ENCODE measurements around the gene RAF1.
"Not testable (repeated sequence)": the region's sequence is repeated elsewhere in the genome, so short reads cannot be mapped to it uniquely, and the experiment has no call there.

RAF1 gene

GRCh38 chr3:12556690-12557472 lies 107.0 kb downstream of the RAF1 start, which contains the start of gene MKRN2:
MKRN2 (plus strand) TSS chr3:12557087; CDS start chr3:12557151, 64 bp downstream.
- H3K27me3 ChIP-seq (replicated peaks; ENCODE audit: control insufficient read depth, insufficient read depth, low read length, poor library complexity, severe bottlenecking), result peaks cover 8% of the 10 kb centered on the region
- peak; percentile 64 to 75 (median 68) for DNase-seq
- peak within 1 kb of the TSS; percentile 85 for H3K27ac ChIP-seq (ENCODE audit: insufficient read depth, low read length, poor library complexity, severe bottlenecking)
- H3K4me3 ChIP-seq (ENCODE audit: insufficient read depth, low read depth, low read length, poor library complexity, severe bottlenecking), result peak within 1 kb of the TSS; percentile 81
- peaks cover 30% of the 10 kb centered on the region for H3K4me1 ChIP-seq (ENCODE audit: control insufficient read depth, insufficient read depth, low read length, poor library complexity, severe bottlenecking)
- no peaks in the 10 kb centered on the region for H3K36me3 ChIP-seq (ENCODE audit: control insufficient read depth, insufficient read depth, low read length)
- no peaks in the 10 kb centered on the region for H3K9me3 ChIP-seq (ENCODE audit: control insufficient read depth, low read length)

GRCh38 chr3:12556314-12556689 lies 107.6 kb downstream of the RAF1 start:
- Histone ChIP-seq H3K4me1 (ENCODE audit: control insufficient read depth, insufficient read depth, low read length, poor library complexity, severe bottlenecking) (peaks cover 30% of the 10 kb centered on the region), H3K9me3 (ENCODE audit: control insufficient read depth, low read length) (no peaks in the 10 kb centered on the region), H3K27me3 (replicated peaks; ENCODE audit: control insufficient read depth, insufficient read depth, low read length, poor library complexity, severe bottlenecking) (peaks cover 8% of the 10 kb centered on the region), H3K27ac (ENCODE audit: insufficient read depth, low read length, poor library complexity, severe bottlenecking) (peak overlapping the region; percentile 27), H3K4me3 (ENCODE audit: insufficient read depth, low read depth, low read length, poor library complexity, severe bottlenecking) (peak overlapping the region; percentile 81), H3K36me3 (ENCODE audit: control insufficient read depth, insufficient read depth, low read length) (no peaks in the 10 kb centered on the region)
- DNase-seq, result no peak

GRCh38 chr3:12553921-12554391 lies 110.0 kb downstream of the RAF1 start:
- H3K9me3 ChIP-seq (ENCODE audit: control insufficient read depth, low read length), result no peaks in the 10 kb centered on the region
- H3K27me3 ChIP-seq (replicated peaks; ENCODE audit: control insufficient read depth, insufficient read depth, low read length, poor library complexity, severe bottlenecking), result peaks cover 8% of the 10 kb centered on the region
- peak overlapping the region; percentile 48 for H3K4me3 ChIP-seq (ENCODE audit: insufficient read depth, low read depth, low read length, poor library complexity, severe bottlenecking)
- H3K27ac ChIP-seq (ENCODE audit: insufficient read depth, low read length, poor library complexity, severe bottlenecking), result no peak overlapping the region
- H3K4me1 ChIP-seq (ENCODE audit: control insufficient read depth, insufficient read depth, low read length, poor library complexity, severe bottlenecking), result peaks cover 24% of the 10 kb centered on the region
- DNase-seq, result no peak
- no peaks in the 10 kb centered on the region for H3K36me3 ChIP-seq (ENCODE audit: control insufficient read depth, insufficient read depth, low read length)

GRCh38 chr3:12549971-12550760 lies 113.8 kb downstream of the RAF1 start:
- DNase-seq, result no peak
- no peaks in the 10 kb centered on the region for H3K9me3 ChIP-seq (ENCODE audit: control insufficient read depth, low read length)
- peaks cover 8% of the 10 kb centered on the region for H3K27me3 ChIP-seq (replicated peaks; ENCODE audit: control insufficient read depth, insufficient read depth, low read length, poor library complexity, severe bottlenecking)
- H3K4me3 ChIP-seq (ENCODE audit: insufficient read depth, low read depth, low read length, poor library complexity, severe bottlenecking), result no peak overlapping the region
- no peaks in the 10 kb centered on the region for H3K36me3 ChIP-seq (ENCODE audit: control insufficient read depth, insufficient read depth, low read length)
- peaks cover 5% of the 10 kb centered on the region for H3K4me1 ChIP-seq (ENCODE audit: control insufficient read depth, insufficient read depth, low read length, poor library complexity, severe bottlenecking)
- no peak overlapping the region for H3K27ac ChIP-seq (ENCODE audit: insufficient read depth, low read length, poor library complexity, severe bottlenecking)

- Histone ChIP-seq H3K4me3 (ENCODE audit: insufficient read depth, low read depth, low read length, poor library complexity, severe bottlenecking) (no peak within 1 kb of the TSS), H3K27me3 (replicated peaks; ENCODE audit: control insufficient read depth, insufficient read depth, low read length, poor library complexity, severe bottlenecking) (no peaks in the 10 kb centered on the region), H3K27ac (ENCODE audit: insufficient read depth, low read length, poor library complexity, severe bottlenecking) (no peak within 1 kb of the TSS)
Observed at GRCh38 chr3:12545473-12545791, 118.5 kb downstream of the RAF1 start, which contains the start of gene MKRN2OS. MKRN2OS (minus strand) TSS chr3:12545499; CDS start chr3:12545464, 35 bp downstream.

GRCh38 chr3:12544652-12545472 lies 119.1 kb downstream of the RAF1 start:
- no peaks in the 10 kb centered on the region for H3K27me3 ChIP-seq (replicated peaks; ENCODE audit: control insufficient read depth, insufficient read depth, low read length, poor library complexity, severe bottlenecking)
- H3K9me3 ChIP-seq (ENCODE audit: control insufficient read depth, low read length), result no peaks in the 10 kb centered on the region
- H3K4me1 ChIP-seq (ENCODE audit: control insufficient read depth, insufficient read depth, low read length, poor library complexity, severe bottlenecking), result no peaks in the 10 kb centered on the region
- H3K27ac ChIP-seq (ENCODE audit: insufficient read depth, low read length, poor library complexity, severe bottlenecking), result no peak overlapping the region
- no peak overlapping the region for H3K4me3 ChIP-seq (ENCODE audit: insufficient read depth, low read depth, low read length, poor library complexity, severe bottlenecking)
- no peak for DNase-seq
- no peaks in the 10 kb centered on the region for H3K36me3 ChIP-seq (ENCODE audit: control insufficient read depth, insufficient read depth, low read length)

More at GRCh38 chr3:12545473-12545791, 118.5 kb downstream of the RAF1 start, which contains the start of gene MKRN2OS:
- Histone ChIP-seq H3K36me3 (ENCODE audit: control insufficient read depth, insufficient read depth, low read length) (no peaks in the 10 kb centered on the region), H3K4me1 (ENCODE audit: control insufficient read depth, insufficient read depth, low read length, poor library complexity, severe bottlenecking) (no peaks in the 10 kb centered on the region), H3K9me3 (ENCODE audit: control insufficient read depth, low read length) (no peaks in the 10 kb centered on the region)
- no peak for DNase-seq

GRCh38 chr3:12543497-12543896 lies 120.4 kb downstream of the RAF1 start:
- not testable (repeated sequence) for H3K4me1 ChIP-seq (ENCODE audit: control insufficient read depth, insufficient read depth, low read length, poor library complexity, severe bottlenecking); H3K36me3 ChIP-seq (ENCODE audit: control insufficient read depth, insufficient read depth, low read length); H3K27me3 ChIP-seq (replicated peaks; ENCODE audit: control insufficient read depth, insufficient read depth, low read length, poor library complexity, severe bottlenecking); H3K27ac ChIP-seq (ENCODE audit: insufficient read depth, low read length, poor library complexity, severe bottlenecking); H3K4me3 ChIP-seq (ENCODE audit: insufficient read depth, low read depth, low read length, poor library complexity, severe bottlenecking); DNase-seq; H3K9me3 ChIP-seq (ENCODE audit: control insufficient read depth, low read length)

GRCh38 chr3:12541625-12542024 lies 122.3 kb downstream of the RAF1 start:
- no peak for DNase-seq
- Histone ChIP-seq H3K27ac (ENCODE audit: insufficient read depth, low read length, poor library complexity, severe bottlenecking) (no peak overlapping the region), H3K36me3 (ENCODE audit: control insufficient read depth, insufficient read depth, low read length) (no peaks in the 10 kb centered on the region), H3K4me1 (ENCODE audit: control insufficient read depth, insufficient read depth, low read length, poor library complexity, severe bottlenecking) (no peaks in the 10 kb centered on the region), H3K4me3 (ENCODE audit: insufficient read depth, low read depth, low read length, poor library complexity, severe bottlenecking) (no peak overlapping the region), H3K27me3 (replicated peaks; ENCODE audit: control insufficient read depth, insufficient read depth, low read length, poor library complexity, severe bottlenecking) (no peaks in the 10 kb centered on the region), H3K9me3 (ENCODE audit: control insufficient read depth, low read length) (no peaks in the 10 kb centered on the region)

- H3K4me3 ChIP-seq (ENCODE audit: insufficient read depth, low read depth, low read length, poor library complexity, severe bottlenecking), result no peak overlapping the region
- H3K9me3 ChIP-seq (ENCODE audit: control insufficient read depth, low read length), result no peaks in the 10 kb centered on the region
- H3K36me3 ChIP-seq (ENCODE audit: control insufficient read depth, insufficient read depth, low read length), result peaks cover 9% of the 10 kb centered on the region
- no peaks in the 10 kb centered on the region for H3K27me3 ChIP-seq (replicated peaks; ENCODE audit: control insufficient read depth, insufficient read depth, low read length, poor library complexity, severe bottlenecking)
- no peaks in the 10 kb centered on the region for H3K4me1 ChIP-seq (ENCODE audit: control insufficient read depth, insufficient read depth, low read length, poor library complexity, severe bottlenecking)
- DNase-seq, result no peak
- no peak overlapping the region for H3K27ac ChIP-seq (ENCODE audit: insufficient read depth, low read length, poor library complexity, severe bottlenecking)
Observed at GRCh38 chr3:12536423-12536822, 127.5 kb downstream of the RAF1 start.
